Measurements from ENCODE around the gene TRIM10. TPM values are rescaled to one million over a fixed set of nuclear protein-coding genes. Genes with fewer than 3 reads are reported as not detected.

The TRIM10 gene
- total and polyA plus RNA-seq, 10 of the 15 experiments (the other 5 are each of a cell fraction or from before 2014, with no cell fraction given) = 0.01 TPM; not detected in 9

DNA sequence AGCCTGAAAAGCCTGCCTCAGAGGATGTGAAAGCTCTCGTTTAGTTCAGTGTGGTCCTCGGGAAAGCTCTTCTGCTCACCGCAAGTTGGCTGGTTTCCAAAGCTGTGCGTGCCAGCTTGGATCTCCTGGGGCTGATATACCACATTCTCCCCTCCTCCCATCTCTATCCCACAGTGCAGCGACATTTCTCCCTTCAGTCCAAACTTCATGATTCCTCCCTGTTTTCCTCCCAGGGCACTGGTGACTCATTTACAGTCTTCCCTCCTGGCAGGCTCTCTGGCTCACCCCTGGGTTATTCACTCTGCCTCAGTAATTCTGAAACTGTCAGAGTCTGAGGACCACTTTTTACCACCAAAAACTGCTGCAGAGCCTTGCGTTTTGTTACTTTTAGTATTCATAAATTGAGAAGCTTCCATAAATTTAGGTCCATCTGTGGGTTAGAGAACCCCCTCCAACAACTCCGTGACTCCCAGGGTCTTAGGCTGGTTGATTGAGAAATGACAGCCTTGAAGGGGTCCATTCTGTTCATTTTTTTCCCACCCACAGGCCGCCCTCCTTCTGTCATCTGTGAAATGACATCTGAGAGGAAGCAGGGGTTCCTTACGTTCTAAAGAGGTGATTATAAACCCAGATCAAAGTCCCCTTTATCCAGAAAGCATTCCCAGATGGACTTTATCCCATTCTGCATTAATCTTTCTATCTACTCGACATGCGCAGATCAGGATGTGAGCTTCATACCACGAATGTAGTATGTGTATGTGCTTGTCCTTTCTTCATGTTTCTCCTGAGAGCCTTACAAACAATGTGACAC is 6.1 kb downstream of the TRIM10 start:
- CTCF ChIA-PET = interaction anchor here (1.1 kb wide), 1 partner anchor 13 kb away, joined by 4 read pairs; no protein-coding TSS in a partner anchor
- no peak for DNase-seq (ENCODE audit: low read depth, low spot score)
- POLR2A ChIA-PET = no interaction called here
- no peak for FAIRE-seq
- TF ChIP-seq MYC (IDR thresholded peaks at IDR 0.05; ENCODE audit: insufficient read depth, insufficient read length, insufficient replicate concordance, low read length, severe bottlenecking) = no peak
- TF ChIP-seq STAT1 (conservative IDR thresholded peaks at IDR 0.05) = no peak
- TF ChIP-seq SMC3 (IDR thresholded peaks at IDR 0.05; ENCODE audit: borderline replicate concordance, low read length) = no peak
- no TSS peak for BruUV-seq (replicated peaks)
- H3K36me3 ChIP-seq (ENCODE audit: control insufficient read depth in 2 of 2, insufficient read depth in 2 of 2, low read length in 1 of 2) = no peaks in the 10 kb centered on the region
- no peak for ATAC-seq
- H4K20me1 ChIP-seq (ENCODE audit: control insufficient read depth, insufficient read depth) = no peaks in the 10 kb centered on the region
- no peak overlapping the region for H3K9ac ChIP-seq (ENCODE audit: control insufficient read depth, insufficient read depth, low read length)
- RAD21 ChIA-PET (ENCODE audit: unreplicated experiment) = interaction anchor here (0.9 to 1.0 kb wide), 2 partner anchors 12 to 52 kb away, joined by 3 to 8 read pairs; no protein-coding TSS in a partner anchor
- WGBS (ENCODE audit: insufficient coverage, insufficient replicate concordance, low lambda C conversion rate, missing lambda C conversion rate) = 42% methylated on average over 12 of the region's 12 CpGs
- SMC1A ChIA-PET (ENCODE audit: uncharacterized antibody, unreplicated experiment) = interaction anchor here (1.1 kb wide), 1 partner anchor 52 kb away, joined by 4 read pairs; no protein-coding TSS in a partner anchor
- H3K4me3 ChIP-seq = no peak overlapping the region
- peaks cover 2% of the 10 kb centered on the region in 2 experiments; a peak in 3 of 4 replicates for H3K27me3 ChIP-seq (replicated peaks in 1 of 2; ENCODE audit: control insufficient read depth in 2 of 2, insufficient read depth in 2 of 2, low read length in 1 of 2)
- no peak overlapping the region for H3K4me2 ChIP-seq (ENCODE audit: control insufficient read depth, insufficient read depth)
- in situ Hi-C loops (cut with MboI) (no loop called here), intact Hi-C loops (cut with micrococcal nuclease; ENCODE audit: unreplicated experiment) (no loop called here)
- no peaks in the 10 kb centered on the region for H3K9me3 ChIP-seq (replicated peaks; ENCODE audit: control insufficient read depth, insufficient read depth, low read length)
- H3K79me2 ChIP-seq (ENCODE audit: control insufficient read depth, insufficient read depth, low read length) = no peaks in the 10 kb centered on the region
- no peak overlapping the region for H3K27ac ChIP-seq (ENCODE audit: control insufficient read depth, insufficient read depth)
- H3K4me1 ChIP-seq (ENCODE audit: control insufficient read depth, insufficient read depth, low read length) = peaks cover 4% of the 10 kb centered on the region; the same call in 1 of the 2 replicates
- no peak overlapping the region for H2AFZ ChIP-seq (ENCODE audit: control insufficient read depth, low read depth, low read length)

- intact Hi-C loops (cut with micrococcal nuclease; ENCODE audit: unreplicated experiment) = no loop called here
- SMC1A ChIA-PET (ENCODE audit: uncharacterized antibody, unreplicated experiment) = interaction anchor here (1.1 kb wide), 1 partner anchor 51 kb away, joined by 4 read pairs; no protein-coding TSS in a partner anchor
- H3K9ac ChIP-seq (ENCODE audit: control insufficient read depth, insufficient read depth, low read length) = no peak overlapping the region
- no peaks in the 10 kb centered on the region for H3K36me3 ChIP-seq (ENCODE audit: control insufficient read depth in 2 of 2, insufficient read depth in 2 of 2, low read length in 1 of 2)
- H4K20me1 ChIP-seq (ENCODE audit: control insufficient read depth, insufficient read depth) = no peaks in the 10 kb centered on the region
- DNase-seq (ENCODE audit: low read depth, low spot score) (no peak), ATAC-seq (no peak), FAIRE-seq (no peak)
- no peak overlapping the region for H3K27ac ChIP-seq (ENCODE audit: control insufficient read depth, insufficient read depth)
- BruUV-seq (replicated peaks) = no TSS peak
- no peak overlapping the region for H3K4me3 ChIP-seq
- CTCF ChIA-PET = interaction anchor here (1.1 kb wide), 1 partner anchor 14 kb away, joined by 4 read pairs; no protein-coding TSS in a partner anchor
- H3K4me2 ChIP-seq (ENCODE audit: control insufficient read depth, insufficient read depth) = no peak overlapping the region
- no peaks in the 10 kb centered on the region for H3K9me3 ChIP-seq (replicated peaks; ENCODE audit: control insufficient read depth, insufficient read depth, low read length)
- peaks cover 4% of the 10 kb centered on the region; the same call in 1 of the 2 replicates for H3K4me1 ChIP-seq (ENCODE audit: control insufficient read depth, insufficient read depth, low read length)
- POLR2A ChIA-PET = no interaction called here
- H3K79me2 ChIP-seq (ENCODE audit: control insufficient read depth, insufficient read depth, low read length) = no peaks in the 10 kb centered on the region
- RAD21 ChIA-PET (ENCODE audit: unreplicated experiment) = interaction anchor here (0.9 to 1.0 kb wide), 2 partner anchors 13 to 51 kb away, joined by 3 to 8 read pairs; no protein-coding TSS in a partner anchor
- H3K27me3 ChIP-seq (replicated peaks in 1 of 2; ENCODE audit: control insufficient read depth in 2 of 2, insufficient read depth in 2 of 2, low read length in 1 of 2) = peaks cover 0 to 2% of the 10 kb centered on the region in 2 experiments; a peak in 3 of 4 replicates
- WGBS (ENCODE audit: insufficient coverage, insufficient replicate concordance, low lambda C conversion rate, missing lambda C conversion rate) = 53% methylated on average over 17 of the region's 17 CpGs
- in situ Hi-C loops (cut with MboI) = no loop called here
- H2AFZ ChIP-seq (ENCODE audit: control insufficient read depth, low read depth, low read length) = no peak overlapping the region
- TF ChIP-seq NBN (IDR thresholded peaks at IDR 0.05) (no peak), MYC (IDR thresholded peaks at IDR 0.05; ENCODE audit: insufficient read depth, insufficient read length, insufficient replicate concordance, low read length, severe bottlenecking) (no peak), TARDBP (IDR thresholded peaks at IDR 0.05; ENCODE audit: borderline replicate concordance) (no peak), CBX5 (IDR thresholded peaks at IDR 0.05; ENCODE audit: low read depth) (no peak), BCL3 (IDR thresholded peaks at IDR 0.05; ENCODE audit: borderline replicate concordance, insufficient read depth, low read depth, low read length, poor library complexity, severe bottlenecking) (no peak), ZSCAN29 (IDR thresholded peaks at IDR 0.05) (no peak), YY1 (IDR thresholded peaks at IDR 0.05; ENCODE audit: low read depth, low read length) (no peak), HDAC6 (IDR thresholded peaks at IDR 0.05; ENCODE audit: unreplicated experiment) (no peak)
- TF ChIP-seq, protein P1, sequence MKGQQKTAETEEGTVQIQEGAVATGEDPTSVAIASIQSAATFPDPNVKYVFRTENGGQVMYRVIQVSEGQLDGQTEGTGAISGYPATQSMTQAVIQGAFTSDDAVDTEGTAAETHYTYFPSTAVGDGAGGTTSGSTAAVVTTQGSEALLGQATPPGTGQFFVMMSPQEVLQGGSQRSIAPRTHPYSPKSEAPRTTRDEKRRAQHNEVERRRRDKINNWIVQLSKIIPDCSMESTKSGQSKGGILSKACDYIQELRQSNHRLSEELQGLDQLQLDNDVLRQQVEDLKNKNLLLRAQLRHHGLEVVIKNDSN (IDR thresholded peaks at IDR 0.05; ENCODE audit: borderline replicate concordance, extremely low read length, insufficient read depth, low read depth, low read length) = no peak
- TF ChIP-seq, protein P2, sequence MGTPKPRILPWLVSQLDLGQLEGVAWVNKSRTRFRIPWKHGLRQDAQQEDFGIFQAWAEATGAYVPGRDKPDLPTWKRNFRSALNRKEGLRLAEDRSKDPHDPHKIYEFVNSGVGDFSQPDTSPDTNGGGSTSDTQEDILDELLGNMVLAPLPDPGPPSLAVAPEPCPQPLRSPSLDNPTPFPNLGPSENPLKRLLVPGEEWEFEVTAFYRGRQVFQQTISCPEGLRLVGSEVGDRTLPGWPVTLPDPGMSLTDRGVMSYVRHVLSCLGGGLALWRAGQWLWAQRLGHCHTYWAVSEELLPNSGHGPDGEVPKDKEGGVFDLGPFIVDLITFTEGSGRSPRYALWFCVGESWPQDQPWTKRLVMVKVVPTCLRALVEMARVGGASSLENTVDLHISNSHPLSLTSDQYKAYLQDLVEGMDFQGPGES (IDR thresholded peaks at IDR 0.05) = no peak
These were observed 7.0 kb downstream of the TRIM10 start for GRCh38 chr6:30154061-30154460.
